Activated T-helper 1 cell treated with anti-CD3 and anti-CD28 coated beads, Interleukin-12 subunit alpha, Interleukin-12 subunit beta, Interleukin-2, Interleukin-4 antibody, amounts not matched to agents 30 ng/mL and 10 ng/mL and 1 ng/mL, durations not matched to agents 14 hours and 24 hours and 36 hours (primary cell): Measurements from ENCODE around the gene SREBF2. TPM values are rescaled to one million over a fixed set of nuclear protein-coding genes. Genes with fewer than 3 reads are reported as not detected.
A peak's percentile ranks its signal among the peaks of the same experiment; 100 is the strongest.

Source experiments
- DNase-seq: peaks from one replicate; pipeline ENCODE4 v3.0.0; 2021; ENCODE audit warnings: low spot score
- H3K27ac Mint-ChIP-seq: one replicate; pipeline ENCODE4 v1.8.0; 2021; ENCODE audit warnings: mild to moderate bottlenecking, mixed read lengths
- H3K27me3 Mint-ChIP-seq: one replicate; pipeline ENCODE4 v1.8.0; 2022; ENCODE audit warnings: mild to moderate bottlenecking, moderate library complexity, mixed read lengths; ENCODE audit not compliant: insufficient read depth
- H3K36me3 Mint-ChIP-seq: one replicate; pipeline ENCODE4 v1.8.0; 2021; ENCODE audit warnings: low read depth, mixed read lengths
- H3K4me1 Mint-ChIP-seq: one replicate; pipeline ENCODE4 v1.8.0; 2021; ENCODE audit warnings: low read depth, mixed read lengths
- H3K4me3 Mint-ChIP-seq: one replicate; pipeline ENCODE4 v1.8.0; 2021; ENCODE audit warnings: mild to moderate bottlenecking, moderate library complexity, mixed read lengths
- H3K9me3 Mint-ChIP-seq: one replicate; pipeline ENCODE4 v1.8.0; 2021; ENCODE audit warnings: mixed read lengths
- intact Hi-C: fragments of 100-400 bp; cut with micrococcal nuclease; formaldehyde crosslinking; loops from one replicate; pipeline ENCODE4 v1.15.1; 2024
- total RNA-seq: library from RNA; stranded (reverse); gene quantifications from 2 replicates; pipeline ENCODE4 v1.2.3, GENCODE V29; 2022

The SREBF2 gene
- total RNA-seq, 1 donor from 2014 or later, result 245 TPM

- Mint-ChIP-seq H3K27me3 (no peaks in the 10 kb centered on the region), H3K4me3 (no peak overlapping the region), H3K27ac (peak overlapping the region; percentile 48), H3K9me3 (no peaks in the 10 kb centered on the region), H3K4me1 (peaks cover 78% of the 10 kb centered on the region), H3K36me3 (peaks cover 67% of the 10 kb centered on the region)
- no peak for DNase-seq
- intact Hi-C loops, result no loop called here
Observed at GRCh38 chr22:41838842-41839618, 6.1 kb downstream of the SREBF2 start.

DNA sequence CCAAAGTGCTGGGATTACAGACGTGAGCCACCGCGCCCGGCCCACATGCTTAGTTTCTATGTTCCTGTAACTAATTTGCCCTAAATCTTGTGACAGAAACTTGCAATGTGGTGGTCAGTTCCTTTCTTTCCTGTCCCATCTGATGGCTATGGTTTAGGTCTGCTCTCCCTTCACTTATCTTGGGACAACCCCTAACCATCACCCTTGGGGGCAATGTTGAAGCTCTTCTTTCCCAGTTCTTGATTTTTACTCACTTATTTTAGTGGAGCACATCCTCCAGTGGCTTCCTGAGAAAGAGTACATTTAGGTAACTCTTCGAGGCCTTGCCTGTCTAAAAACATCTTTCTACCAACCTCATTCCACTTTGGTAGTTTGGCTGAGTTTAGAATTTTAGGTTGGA lies 7.3 kb downstream of the SREBF2 start:
- no peaks in the 10 kb centered on the region for H3K9me3 Mint-ChIP-seq
- peak overlapping the region; percentile 56 for H3K27ac Mint-ChIP-seq
- peak overlapping the region; percentile 37 for H3K4me3 Mint-ChIP-seq
- H3K4me1 Mint-ChIP-seq, result peaks cover 82% of the 10 kb centered on the region
- intact Hi-C loops, result no loop called here
- DNase-seq, result no peak
- H3K36me3 Mint-ChIP-seq, result peaks cover 62% of the 10 kb centered on the region
- H3K27me3 Mint-ChIP-seq, result no peaks in the 10 kb centered on the region

DNA sequence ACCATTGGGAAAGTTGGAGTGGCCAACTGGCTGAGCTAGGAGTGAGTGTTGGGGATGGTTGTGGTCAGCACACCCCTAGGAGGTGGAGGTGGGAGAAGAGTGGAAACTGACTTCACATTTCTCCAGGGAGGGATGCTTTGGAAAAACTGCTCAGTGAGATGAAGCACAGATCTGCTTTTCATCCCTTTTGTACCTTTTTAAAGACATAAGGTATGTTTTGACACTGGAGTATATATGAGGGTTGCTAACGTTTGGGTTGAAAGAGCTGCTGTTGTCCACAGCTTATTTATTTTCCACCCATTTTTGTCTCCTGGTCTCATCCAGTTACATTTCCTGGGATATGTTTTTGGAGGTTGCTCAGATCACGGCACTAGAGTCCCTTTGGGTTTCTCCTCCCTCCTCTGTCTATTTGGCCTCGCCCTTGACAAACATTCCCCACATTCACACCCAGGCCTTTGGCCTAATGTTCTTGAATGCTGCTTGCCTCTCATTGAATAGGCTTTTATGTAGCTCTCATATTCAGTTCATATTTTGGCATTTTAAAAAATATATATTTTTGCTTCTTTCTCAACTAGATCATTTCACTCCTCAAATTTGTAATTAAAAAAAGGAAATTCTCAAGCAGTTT lies 8.3 kb downstream of the SREBF2 start:
- no peak for DNase-seq
- peaks cover 56% of the 10 kb centered on the region for H3K36me3 Mint-ChIP-seq
- peaks cover 86% of the 10 kb centered on the region for H3K4me1 Mint-ChIP-seq
- intact Hi-C loops, result no loop called here
- no peaks in the 10 kb centered on the region for H3K27me3 Mint-ChIP-seq
- H3K4me3 Mint-ChIP-seq, result no peak overlapping the region
- H3K27ac Mint-ChIP-seq, result peak overlapping the region; percentile 69
- H3K9me3 Mint-ChIP-seq, result no peaks in the 10 kb centered on the region

DNA sequence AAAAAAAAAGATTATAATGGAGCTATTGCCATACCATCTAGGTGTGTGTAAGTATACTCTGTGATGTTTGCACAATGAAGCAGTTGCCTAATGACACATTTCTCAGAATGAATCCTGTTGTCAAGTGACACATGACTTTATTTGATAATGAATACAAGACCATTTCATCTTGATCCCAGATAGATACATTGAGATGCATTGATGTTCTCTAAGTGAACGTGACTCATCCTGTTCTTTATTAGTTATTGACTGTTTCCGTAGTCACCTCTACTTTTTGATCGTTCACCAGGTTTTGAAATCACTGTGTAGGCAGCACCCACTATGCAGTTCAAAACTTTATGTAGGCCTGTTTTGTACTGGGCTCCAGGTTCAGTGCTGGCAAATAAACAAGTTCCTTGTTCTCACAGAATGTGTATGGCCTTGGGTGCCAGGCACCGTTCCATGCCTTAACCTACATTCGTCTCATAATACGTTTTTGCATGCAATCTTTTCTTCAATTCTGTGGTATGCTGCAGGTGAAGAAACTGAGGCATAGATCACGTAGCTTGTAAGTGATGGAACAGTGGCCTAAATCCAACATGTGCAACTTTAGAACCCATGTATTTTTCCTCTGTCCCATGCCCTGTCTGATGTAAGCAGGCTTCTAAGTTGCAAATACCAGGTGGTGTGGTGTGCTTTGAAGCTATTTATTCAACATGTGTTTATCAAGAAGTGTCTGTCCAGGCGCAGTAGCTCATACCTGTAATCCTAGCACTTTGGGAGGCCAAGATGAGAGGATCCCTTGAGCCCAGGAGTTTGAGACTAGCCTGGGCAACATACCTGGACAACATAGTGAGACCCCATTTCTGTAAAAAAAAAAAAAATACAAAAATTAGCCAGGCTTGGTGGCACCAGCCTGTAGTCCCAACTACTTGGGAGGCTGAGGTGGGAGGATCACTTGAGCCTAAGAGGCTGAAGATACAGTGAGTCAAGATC lies 10.4 kb downstream of the SREBF2 start:
- Mint-ChIP-seq H3K36me3 (peaks cover 45% of the 10 kb centered on the region), H3K27me3 (no peaks in the 10 kb centered on the region), H3K9me3 (no peaks in the 10 kb centered on the region), H3K27ac (peak overlapping the region; percentile 75), H3K4me1 (peaks cover 84% of the 10 kb centered on the region), H3K4me3 (peak overlapping the region; percentile 24)
- intact Hi-C loops, result loop anchor here (1.0 kb wide), 4 partner anchors 11 to 30 kb away; no protein-coding TSS in a partner anchor
- DNase-seq, result no peak

GRCh38 chr22:41844036-41844435 lies 11.1 kb downstream of the SREBF2 start:
- H3K27ac Mint-ChIP-seq, result peak overlapping the region; percentile 18
- peaks cover 38% of the 10 kb centered on the region for H3K36me3 Mint-ChIP-seq
- H3K9me3 Mint-ChIP-seq, result no peaks in the 10 kb centered on the region
- H3K4me1 Mint-ChIP-seq, result peaks cover 76% of the 10 kb centered on the region
- H3K27me3 Mint-ChIP-seq, result no peaks in the 10 kb centered on the region
- DNase-seq, result no peak
- intact Hi-C loops, result no loop called here
- H3K4me3 Mint-ChIP-seq, result peak overlapping the region; percentile 5

DNA sequence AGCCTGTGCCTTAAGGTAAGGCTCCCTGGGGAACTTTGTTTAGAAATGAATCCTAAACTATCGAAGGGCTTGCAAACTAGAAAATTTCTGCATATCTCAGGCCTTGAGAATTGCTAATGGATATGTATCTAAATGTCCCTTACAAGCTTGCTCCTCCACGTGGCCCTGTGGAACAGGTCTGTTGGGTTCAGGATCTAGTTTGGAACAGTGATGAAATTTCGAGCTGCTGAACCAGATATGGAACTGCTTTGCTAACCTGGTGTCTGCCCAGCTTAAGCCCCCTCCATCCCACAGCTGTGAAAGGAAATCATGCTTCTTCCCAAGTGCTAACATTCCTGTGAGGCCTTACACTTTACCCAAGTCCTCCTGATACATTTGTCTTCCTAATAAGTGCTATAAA lies 11.6 kb downstream of the SREBF2 start:
- DNase-seq, result no peak
- Mint-ChIP-seq H3K27me3 (no peaks in the 10 kb centered on the region), H3K27ac (peak overlapping the region; percentile 18), H3K4me1 (peaks cover 72% of the 10 kb centered on the region), H3K4me3 (no peak overlapping the region), H3K36me3 (peaks cover 34% of the 10 kb centered on the region), H3K9me3 (no peaks in the 10 kb centered on the region)
- intact Hi-C loops, result no loop called here

GRCh38 chr22:41845380-41846267 lies 12.7 kb downstream of the SREBF2 start:
- H3K9me3 Mint-ChIP-seq, result no peaks in the 10 kb centered on the region
- peak overlapping the region; percentile 75 for H3K27ac Mint-ChIP-seq
- H3K4me3 Mint-ChIP-seq, result no peak overlapping the region
- intact Hi-C loops, result no loop called here
- H3K27me3 Mint-ChIP-seq, result no peaks in the 10 kb centered on the region
- H3K4me1 Mint-ChIP-seq, result peaks cover 62% of the 10 kb centered on the region
- no peak for DNase-seq
- peaks cover 28% of the 10 kb centered on the region for H3K36me3 Mint-ChIP-seq

- Mint-ChIP-seq H3K4me3 (no peak overlapping the region), H3K27me3 (no peaks in the 10 kb centered on the region), H3K4me1 (peaks cover 54% of the 10 kb centered on the region), H3K27ac (peak overlapping the region; percentile 69), H3K9me3 (no peaks in the 10 kb centered on the region), H3K36me3 (peaks cover 21% of the 10 kb centered on the region)
- DNase-seq, result no peak
- intact Hi-C loops, result no loop called here
Observed at GRCh38 chr22:41846268-41846987, 13.5 kb downstream of the SREBF2 start.

DNA sequence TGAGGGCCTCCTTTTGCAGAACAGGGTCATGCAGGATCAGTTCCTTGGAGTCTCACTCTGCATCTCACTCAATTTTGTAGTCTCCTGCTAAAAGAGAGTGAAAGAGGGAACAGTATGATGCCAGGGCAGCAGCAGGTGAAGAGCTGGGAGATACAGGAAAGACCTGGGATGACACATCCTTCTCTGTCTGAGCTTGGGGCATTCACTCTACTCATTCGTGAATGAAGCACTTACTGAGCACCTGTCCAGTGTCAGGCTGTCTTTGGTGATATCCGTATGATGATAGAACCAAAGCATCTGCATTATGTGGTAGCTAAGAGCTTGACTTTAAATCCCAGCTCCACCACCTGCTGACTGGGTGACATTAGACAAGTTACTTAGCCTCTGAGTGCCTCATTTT lies 14.4 kb downstream of the SREBF2 start:
- intact Hi-C loops, result no loop called here
- DNase-seq, result no peak
- no peaks in the 10 kb centered on the region for H3K27me3 Mint-ChIP-seq
- no peak overlapping the region for H3K4me3 Mint-ChIP-seq
- H3K9me3 Mint-ChIP-seq, result no peaks in the 10 kb centered on the region
- peaks cover 50% of the 10 kb centered on the region for H3K4me1 Mint-ChIP-seq
- peaks cover 24% of the 10 kb centered on the region for H3K36me3 Mint-ChIP-seq
- H3K27ac Mint-ChIP-seq, result peak overlapping the region; percentile 69

DNA sequence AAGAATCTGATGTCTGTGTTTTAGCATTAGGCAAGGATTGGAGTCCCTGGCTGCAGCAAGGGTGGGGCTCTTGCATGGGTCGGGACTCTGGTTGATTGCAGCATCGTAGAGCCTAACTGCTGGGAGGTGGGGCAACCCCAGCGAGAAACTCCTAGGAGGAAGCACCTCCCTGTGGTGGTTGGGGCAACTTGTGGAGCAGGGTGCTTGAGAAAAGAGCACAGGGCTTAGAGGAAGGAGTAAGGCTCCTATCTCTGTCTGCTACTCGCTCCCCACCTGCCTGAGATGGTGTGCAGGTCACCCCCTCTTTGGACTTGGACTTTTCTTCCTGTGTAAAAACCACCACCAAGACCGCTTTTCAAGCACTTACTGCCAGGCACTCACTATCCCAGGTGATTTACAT lies 15.6 kb downstream of the SREBF2 start:
- Mint-ChIP-seq H3K4me3 (no peak overlapping the region), H3K27ac (no peak overlapping the region), H3K9me3 (no peaks in the 10 kb centered on the region), H3K27me3 (no peaks in the 10 kb centered on the region), H3K36me3 (peaks cover 25% of the 10 kb centered on the region), H3K4me1 (peaks cover 48% of the 10 kb centered on the region)
- no peak for DNase-seq
- intact Hi-C loops, result no loop called here

GRCh38 chr22:41856469-41856868 lies 23.6 kb downstream of the SREBF2 start:
- Mint-ChIP-seq H3K9me3 (no peaks in the 10 kb centered on the region), H3K36me3 (peaks cover 34% of the 10 kb centered on the region), H3K27me3 (no peaks in the 10 kb centered on the region), H3K4me1 (peaks cover 70% of the 10 kb centered on the region), H3K27ac (peak overlapping the region; percentile 99), H3K4me3 (peak overlapping the region; percentile 56)
- no peak for DNase-seq
- intact Hi-C loops, result no loop called here
